A673 (cell line): ENCODE measurements around the gene MTFMT.

Experiments
- EZH2 ChIP-seq: fragments of 200-600 bp; sonication (generic); IDR thresholded peaks from 2 replicates; pipeline ENCODE4 v1.6.1; 2017; ENCODE audit warnings: borderline replicate concordance, low read depth, mild to moderate bottlenecking, mixed read lengths, antibody characterized with exemption, low read length; ENCODE audit not compliant: poor library complexity, severe bottlenecking
- TF ChIP-seq, protein P1 (sequence below): fragments of 300-800, 200-600 bp; sonication (generic); conservative IDR thresholded peaks from 2 replicates; pipeline ENCODE4 v1.5.1; 2017; ENCODE audit warnings: low read depth, mild to moderate bottlenecking, antibody characterized with exemption, low read length, moderate library complexity, mixed read lengths

DNA sequence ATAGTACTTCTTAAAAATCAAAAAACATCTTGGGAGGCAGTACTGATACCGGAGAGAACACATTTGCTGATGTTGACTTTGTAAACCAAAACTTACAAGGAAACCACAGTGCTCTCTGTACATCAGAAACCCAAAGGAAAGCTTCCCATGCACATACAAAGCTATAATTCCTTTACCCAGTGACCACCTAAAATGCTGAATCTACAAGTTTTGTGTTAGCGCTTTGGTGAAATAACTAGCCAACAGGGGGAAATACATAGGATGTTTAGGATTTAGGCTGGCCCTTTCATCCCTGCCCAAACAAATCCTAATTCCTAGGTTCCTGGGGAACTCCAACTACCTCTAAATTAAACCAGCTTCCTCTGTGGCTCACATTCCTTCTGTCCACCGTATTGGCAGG is 24.4 kb downstream of the MTFMT start:
- TF ChIP-seq, protein P1, sequence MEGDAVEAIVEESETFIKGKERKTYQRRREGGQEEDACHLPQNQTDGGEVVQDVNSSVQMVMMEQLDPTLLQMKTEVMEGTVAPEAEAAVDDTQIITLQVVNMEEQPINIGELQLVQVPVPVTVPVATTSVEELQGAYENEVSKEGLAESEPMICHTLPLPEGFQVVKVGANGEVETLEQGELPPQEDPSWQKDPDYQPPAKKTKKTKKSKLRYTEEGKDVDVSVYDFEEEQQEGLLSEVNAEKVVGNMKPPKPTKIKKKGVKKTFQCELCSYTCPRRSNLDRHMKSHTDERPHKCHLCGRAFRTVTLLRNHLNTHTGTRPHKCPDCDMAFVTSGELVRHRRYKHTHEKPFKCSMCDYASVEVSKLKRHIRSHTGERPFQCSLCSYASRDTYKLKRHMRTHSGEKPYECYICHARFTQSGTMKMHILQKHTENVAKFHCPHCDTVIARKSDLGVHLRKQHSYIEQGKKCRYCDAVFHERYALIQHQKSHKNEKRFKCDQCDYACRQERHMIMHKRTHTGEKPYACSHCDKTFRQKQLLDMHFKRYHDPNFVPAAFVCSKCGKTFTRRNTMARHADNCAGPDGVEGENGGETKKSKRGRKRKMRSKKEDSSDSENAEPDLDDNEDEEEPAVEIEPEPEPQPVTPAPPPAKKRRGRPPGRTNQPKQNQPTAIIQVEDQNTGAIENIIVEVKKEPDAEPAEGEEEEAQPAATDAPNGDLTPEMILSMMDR = no peak
- TF ChIP-seq EZH2 = no peak
